Ovary (tissue), 9 donors: Measurements from ENCODE around the gene ZNF274. TPM values are rescaled to one million over a fixed set of nuclear protein-coding genes. Genes with fewer than 3 reads are reported as not detected.
"Not testable (repeated sequence)": the region's sequence is repeated elsewhere in the genome, so short reads cannot be mapped to it uniquely, and the experiment has no call there.

Source experiments
- DNase-seq, 5 donors: peaks; one replicate each; pipeline ENCODE4 v3.0.0-alpha.2; 2019 to 2020
- H3K27ac ChIP-seq, 2 donors: fragments of 200-600 bp; one replicate each; pipeline versions ENCODE4 v1.5.1 to v1.8.0; 2019 to 2022
- H3K27me3 ChIP-seq: fragments of 200-600 bp; one replicate; pipeline ENCODE4 v1.8.0; 2022
- H3K36me3 ChIP-seq: fragments of 200-600 bp; sonication (generic); one replicate; pipeline ENCODE4 v1.5.1; 2019
- H3K4me1 ChIP-seq: one replicate; pipeline ENCODE4 v1.8.1; 2013; ENCODE audit warnings: mild to moderate bottlenecking, moderate library complexity; ENCODE audit not compliant: insufficient read depth
- H3K4me3 ChIP-seq: fragments of 200-600 bp; sonication (generic); one replicate; pipeline ENCODE4 v1.5.1; 2017
- H3K9me3 ChIP-seq, 2 donors: fragments of 200-600 bp in 1 of 2; sonication (generic) in 1 of 2; one replicate each; pipeline versions ENCODE4 v1.5.1 to v1.8.1; 2013 to 2019; ENCODE audit warnings: mild to moderate bottlenecking in 1 of 2, moderate library complexity in 1 of 2
- CTCF ChIP-seq, 3 donors: fragments of 450-650 bp in 2 of 3; fragments of 200-600 bp in 1 of 3; IDR thresholded peaks; one replicate each; pipeline versions ENCODE4 v1.5.1 to v1.8.0; 2016 to 2022; ENCODE audit warnings: antibody characterized with exemption in 3 of 3, mild to moderate bottlenecking in 1 of 3
- EP300 ChIP-seq: sonication (generic); formaldehyde crosslinking; IDR thresholded peaks from one replicate; pipeline ENCODE4 v1.6.1; 2017; ENCODE audit warnings: antibody characterized with exemption
- POLR2A ChIP-seq: fragments of 450-650 bp; IDR thresholded peaks from one replicate; pipeline ENCODE4 v1.6.1; 2017; ENCODE audit warnings: antibody characterized with exemption, mild to moderate bottlenecking, moderate library complexity
- WGBS, 3 donors: extraction: QIAGEN DNeasy Blood & Tissue Kit in 1 of 3; methylation state at CpG; one replicate each; pipeline versions ENCODE4 v1.1.5 to v1.1.7; 2013 to 2017; 5-methylcytosine and 5-hydroxymethylcytosine counted together
- intact Hi-C, 4 donors: fragments of 100-400 bp; cut with DNase I; formaldehyde crosslinking; loops; one replicate each; pipeline versions ENCODE4 v1.11.0 to v1.15.1; 2022 to 2023
- polyA plus RNA-seq, 2 donors: library from polyadenylated mRNA; stranded (reverse); fragments of 200-250 nt in 1 of 2; fragments of 350-450 nt in 1 of 2; fragmentation: Illumina TruSeq in 1 of 2; extraction: RNeasy Lipid Tissue Mini Kit (QIAGEN cat#74804) in 1 of 2; gene quantifications; one replicate each; pipeline ENCODE4 v1.2.3, GENCODE V29; 2013 to 2014
- total RNA-seq, 7 donors: library from RNA; depleted of rRNA in 2 of 7; stranded (reverse); fragments of >200 nt in 2 of 7; fragmentation: NEBNext Ultra II Directional in 3 of 7; extraction: Animal tissue kit (Norgen Biotek cat#: 25700) in 3 of 7; gene quantifications; one replicate each; pipeline versions ENCODE4 v1.1.0 to v1.2.4, GENCODE V29; 2016 to 2023
- donor health status: DM: no; HTN: no; CAD: no; lungs with moderate emphysema.
- donor health status: DM: no; HTN: no; CAD: no.
- donor health status: Bipolar disorder and iron deficiency.
- donor health status: DM: yes; HTN: yes; CAD: no.
- donor health status: DM: no; HTN: no; CAD: no.
- donor health status: DM: yes; HTN: yes; CAD: no.

Gene ZNF274
- total and polyA plus RNA-seq, 9 donors: 20.4 to 61.5 (median 39.8) TPM

GRCh38 chr19:58252102-58252685, 69.3 kb downstream of the ZNF274 start:
- no peak overlapping the region for H3K4me3 ChIP-seq
- no peaks in the 10 kb centered on the region for H3K4me1 ChIP-seq
- 95 to 99% (median 96%) methylated on average over 2 of the region's 2 CpGs for WGBS, 3 donors
- no peak for DNase-seq
- peaks cover 46 to 86% of the 10 kb centered on the region in 2 donors for H3K9me3 ChIP-seq
- no peaks in the 10 kb centered on the region for H3K27me3 ChIP-seq
- H3K27ac ChIP-seq: no peak overlapping the region
- peaks cover 8% of the 10 kb centered on the region for H3K36me3 ChIP-seq
- intact Hi-C loops: no loop called here
- TF ChIP-seq EP300 (no peak), CTCF (IDR thresholded peaks at IDR 0.05) (no peak), POLR2A (no peak)

GRCh38 chr19:58258259-58258658, 75.4 kb downstream of the ZNF274 start:
- WGBS, 3 donors: 54 to 88% (median 70%) methylated on average over 4 of the region's 4 CpGs
- H3K27ac ChIP-seq, DNase-seq, H3K4me3 ChIP-seq, intact Hi-C loops, H3K36me3 ChIP-seq, H3K4me1 ChIP-seq, H3K27me3 ChIP-seq: not testable (repeated sequence)
- H3K9me3 ChIP-seq: peaks cover 61 to 95% of the 10 kb centered on the region in 2 donors

- Histone ChIP-seq H3K9me3 (peaks cover 61 to 97% of the 10 kb centered on the region in 2 donors), H3K27ac (no peak overlapping the region), H3K27me3 (no peaks in the 10 kb centered on the region), H3K4me1 (no peaks in the 10 kb centered on the region), H3K4me3 (no peak overlapping the region), H3K36me3 (peaks cover 2% of the 10 kb centered on the region)
- DNase-seq: no peak
- WGBS, 3 donors: 87 to 94% (median 94%) methylated on average over 3 of the region's 3 CpGs
- intact Hi-C loops: no loop called here
- no peak for TF ChIP-seq EP300
- TF ChIP-seq POLR2A: no peak
- no peak for TF ChIP-seq CTCF (IDR thresholded peaks at IDR 0.05)
These were observed 78.7 kb downstream of the ZNF274 start for GRCh38 chr19:58261600-58261967.

GRCh38 chr19:58261968-58262921, 79.4 kb downstream of the ZNF274 start:
- intact Hi-C loops: no loop called here
- H3K27ac ChIP-seq: no peak overlapping the region
- no peaks in the 10 kb centered on the region for H3K27me3 ChIP-seq
- peaks cover 59 to 98% of the 10 kb centered on the region in 2 donors for H3K9me3 ChIP-seq
- no peak overlapping the region for H3K4me3 ChIP-seq
- no peaks in the 10 kb centered on the region for H3K4me1 ChIP-seq
- peaks cover 2% of the 10 kb centered on the region for H3K36me3 ChIP-seq
- TF ChIP-seq CTCF (IDR thresholded peaks at IDR 0.05) (no peak), POLR2A (no peak), EP300 (no peak)
- WGBS, 3 donors: 95 to 98% (median 96%) methylated on average over 19 of the region's 19 CpGs
- DNase-seq: no peak

- Histone ChIP-seq H3K9me3 (peaks cover 54 to 95% of the 10 kb centered on the region in 2 donors), H3K4me3 (no peak overlapping the region), H3K4me1 (no peaks in the 10 kb centered on the region), H3K27me3 (no peaks in the 10 kb centered on the region), H3K36me3 (peaks cover 2% of the 10 kb centered on the region), H3K27ac (no peak overlapping the region)
- intact Hi-C loops: no loop called here
- DNase-seq: no peak
- 94 to 99% (median 98%) methylated on average over 7 of the region's 7 CpGs for WGBS, 3 donors
- no peak for TF ChIP-seq EP300
- TF ChIP-seq CTCF (IDR thresholded peaks at IDR 0.05): no peak
- no peak for TF ChIP-seq POLR2A
These were observed 80.0 kb downstream of the ZNF274 start for GRCh38 chr19:58262922-58263296.
